Urothelium cell line (cell line): ENCODE data around the gene RRP9.
A peak's percentile ranks its signal among the peaks of the same experiment; 100 is the strongest.

Experiments used
- DNase-seq: peaks from one replicate; pipeline ENCODE4 v3.0.0; 2011; ENCODE audit warnings: low spot score, mixed read lengths
- FAIRE-seq: peaks from 2 replicates; lab custom pipeline; 2011; peaks lifted over from hg19 to GRCh38; lab: Jason Lieb, UNC

The RRP9 gene

DNA sequence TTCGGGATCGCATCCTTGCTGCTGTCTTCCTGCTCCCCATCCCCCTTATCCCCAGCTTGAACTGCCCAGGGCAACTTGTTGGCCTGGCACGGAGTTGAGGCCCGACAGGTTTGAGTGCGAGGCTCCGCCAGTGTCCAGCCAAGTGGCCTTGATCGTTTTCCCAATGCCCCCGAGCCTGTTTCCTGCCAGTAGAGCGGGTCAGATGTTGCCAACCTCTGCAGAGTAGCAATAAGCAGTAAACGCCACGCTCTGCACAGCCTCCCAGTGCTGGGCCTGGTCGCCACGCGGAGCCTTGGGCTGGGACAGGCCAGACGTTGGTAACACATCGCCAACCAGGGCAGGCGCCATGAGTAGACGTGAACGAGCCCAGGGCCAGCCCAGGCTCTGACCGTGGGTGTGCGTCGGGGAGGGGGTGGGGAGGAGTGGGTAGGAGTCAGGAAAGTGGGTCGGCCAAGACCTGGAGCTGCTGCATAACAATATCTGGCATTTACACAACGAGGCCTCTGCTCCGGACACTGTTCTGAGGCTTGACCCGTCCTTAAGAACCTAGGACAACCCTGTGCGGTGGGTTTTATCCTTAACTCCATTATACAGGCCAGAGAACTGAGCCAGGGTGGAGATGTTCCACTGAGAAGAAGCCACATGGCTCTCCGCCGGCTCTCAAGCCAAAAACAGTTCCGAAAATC lies 32.7 kb upstream of the RRP9 start:
- DNase-seq (no peak), FAIRE-seq (no peak)

DNA sequence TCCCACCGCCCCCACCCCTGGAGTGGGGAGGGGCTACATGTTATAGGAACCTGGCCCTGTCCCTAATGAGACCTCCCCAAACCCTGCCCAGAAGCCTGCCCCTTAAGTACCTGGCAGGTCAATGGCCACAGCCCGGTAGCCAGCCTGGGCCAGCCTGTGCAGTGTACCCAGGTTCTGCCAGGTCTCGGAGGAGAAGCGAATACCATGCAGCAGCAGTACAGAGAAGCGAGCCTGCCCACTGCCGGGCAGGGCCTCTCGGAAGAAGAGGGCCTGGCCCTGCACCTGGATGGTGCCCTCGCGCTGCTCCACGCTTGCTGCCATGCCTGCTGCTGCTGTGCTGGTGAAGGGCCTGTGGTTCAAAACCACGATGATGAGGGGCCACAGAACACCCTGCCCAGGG lies 29.6 kb upstream of the RRP9 start:
- DNase-seq (no peak), FAIRE-seq (no peak)

DNA sequence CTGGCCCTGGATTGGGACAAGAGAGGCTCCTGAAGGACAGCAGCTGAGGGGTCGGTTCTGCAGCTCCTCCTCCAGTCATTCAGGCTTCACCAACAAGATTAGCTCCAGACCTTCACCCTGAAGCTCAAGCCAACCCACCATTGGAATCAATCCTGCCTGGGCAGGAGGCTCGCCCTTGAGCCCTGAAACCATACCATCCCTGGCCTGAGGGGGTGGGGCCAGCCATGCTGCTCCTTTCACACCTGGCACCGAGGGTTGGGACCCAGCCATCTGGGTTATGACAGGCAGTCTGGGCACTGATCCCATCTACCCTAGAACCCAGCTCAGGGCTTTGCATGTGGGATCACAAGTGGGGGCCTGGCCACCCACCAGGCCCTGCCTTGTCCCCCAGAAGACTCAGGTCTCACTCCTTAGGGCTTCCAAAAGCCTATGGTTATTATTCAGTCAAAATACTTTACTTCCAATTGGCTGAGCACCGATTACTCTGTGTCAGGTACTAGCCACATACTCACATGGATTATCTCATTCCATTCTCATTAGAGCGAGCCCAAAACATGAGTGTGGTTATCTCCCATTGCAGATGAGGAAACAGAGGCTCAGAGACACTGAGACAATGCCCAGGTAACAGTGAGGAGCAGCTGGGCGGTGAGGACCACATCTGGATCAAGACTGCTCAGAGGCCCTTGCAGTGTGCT lies 29.0 kb upstream of the RRP9 start:
- no peak for FAIRE-seq

DNA sequence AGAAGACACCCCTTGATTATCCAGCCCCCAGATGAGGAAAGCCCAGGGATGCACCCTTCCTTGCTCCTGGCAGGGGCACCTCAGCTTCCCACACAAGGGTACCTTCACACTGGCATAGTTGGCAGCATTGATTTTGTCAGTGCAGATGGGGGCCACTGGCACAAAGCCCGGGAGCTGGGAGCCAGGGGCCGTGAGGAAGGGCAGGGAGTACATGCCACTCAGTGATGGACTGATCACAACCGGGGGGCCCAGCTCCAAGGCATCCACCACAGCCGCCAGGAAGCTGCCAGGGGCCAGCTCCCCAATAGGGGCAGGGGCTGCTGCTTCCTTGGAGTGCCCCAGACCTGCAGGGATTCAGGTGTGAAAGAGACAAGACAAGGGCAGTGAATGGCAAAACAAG lies 28.1 kb upstream of the RRP9 start:
- FAIRE-seq (no peak), DNase-seq (no peak)

More for the DNA sequence above, 29.0 kb upstream of the RRP9 start:
- DNase-seq, result no peak

DNA sequence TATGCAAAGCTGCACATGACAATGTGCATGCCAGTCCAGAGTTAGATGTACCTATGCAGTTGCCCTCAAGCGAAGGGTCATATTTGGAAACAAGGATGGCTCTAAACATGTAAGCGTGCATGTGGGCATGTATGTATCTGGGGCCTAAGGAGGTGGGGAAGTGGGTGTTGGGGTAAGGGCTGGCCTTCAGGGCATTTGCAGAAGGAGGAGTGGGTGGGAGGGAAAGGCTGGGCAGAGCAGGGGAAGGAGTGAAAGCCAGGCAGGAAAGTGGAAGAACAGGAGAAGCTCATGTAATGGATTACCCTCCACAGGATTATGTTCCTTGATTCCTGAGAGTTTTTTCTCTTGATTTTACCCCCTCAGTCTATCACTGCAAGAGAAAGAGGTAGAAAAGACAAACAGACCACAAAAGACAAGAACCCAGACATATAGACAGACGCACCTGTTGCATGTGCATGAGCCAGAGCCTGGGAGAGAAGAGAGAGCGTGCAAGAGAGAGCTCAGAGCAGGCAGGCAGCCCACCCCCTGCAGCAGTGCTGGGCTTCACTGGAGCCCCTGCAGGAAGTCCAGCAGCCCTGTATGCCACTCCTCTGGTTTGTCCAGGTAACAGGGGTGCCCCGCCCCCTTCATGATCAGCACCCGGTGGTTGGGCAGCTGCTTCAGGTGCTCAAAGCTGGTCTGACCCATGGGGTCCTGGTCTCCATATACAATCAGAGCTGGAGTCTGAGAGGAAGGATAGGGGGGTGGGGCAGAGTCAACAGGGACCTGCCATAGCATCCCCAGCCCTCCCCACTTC lies 27.4 kb upstream of the RRP9 start:
- peak; percentile 42 for FAIRE-seq
- no peak for DNase-seq

DNA sequence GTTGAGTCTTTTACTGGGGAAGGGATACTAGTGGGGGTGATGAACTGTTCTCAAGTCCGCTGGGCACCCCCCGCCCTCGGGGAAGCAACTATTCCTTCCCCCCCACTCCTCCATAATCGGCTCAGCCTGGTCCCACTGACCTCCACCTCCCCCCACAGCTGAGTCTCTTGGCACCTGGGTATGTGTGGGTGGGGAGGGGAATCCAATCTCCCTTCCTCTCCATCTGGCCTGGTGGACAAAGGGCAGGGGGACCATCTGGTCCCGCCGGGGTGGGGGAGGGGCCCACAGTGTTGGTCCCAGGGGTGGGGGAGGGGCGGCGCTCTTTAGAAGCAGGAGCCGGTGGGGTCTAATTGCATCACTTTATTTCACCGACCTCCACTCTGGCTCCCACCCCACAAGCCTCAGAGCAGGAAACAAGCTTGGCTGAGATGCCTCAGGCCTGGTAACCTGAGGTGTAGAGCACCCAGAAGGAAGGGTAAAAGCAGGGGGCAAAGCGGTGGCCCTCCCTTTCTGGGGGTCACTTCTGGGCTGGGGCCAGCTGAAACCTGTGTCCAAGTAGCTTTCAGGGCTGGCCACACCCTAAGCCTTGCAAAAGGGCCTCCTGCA lies 26.6 kb upstream of the RRP9 start:
- no peak for DNase-seq
- FAIRE-seq, result no peak

DNA sequence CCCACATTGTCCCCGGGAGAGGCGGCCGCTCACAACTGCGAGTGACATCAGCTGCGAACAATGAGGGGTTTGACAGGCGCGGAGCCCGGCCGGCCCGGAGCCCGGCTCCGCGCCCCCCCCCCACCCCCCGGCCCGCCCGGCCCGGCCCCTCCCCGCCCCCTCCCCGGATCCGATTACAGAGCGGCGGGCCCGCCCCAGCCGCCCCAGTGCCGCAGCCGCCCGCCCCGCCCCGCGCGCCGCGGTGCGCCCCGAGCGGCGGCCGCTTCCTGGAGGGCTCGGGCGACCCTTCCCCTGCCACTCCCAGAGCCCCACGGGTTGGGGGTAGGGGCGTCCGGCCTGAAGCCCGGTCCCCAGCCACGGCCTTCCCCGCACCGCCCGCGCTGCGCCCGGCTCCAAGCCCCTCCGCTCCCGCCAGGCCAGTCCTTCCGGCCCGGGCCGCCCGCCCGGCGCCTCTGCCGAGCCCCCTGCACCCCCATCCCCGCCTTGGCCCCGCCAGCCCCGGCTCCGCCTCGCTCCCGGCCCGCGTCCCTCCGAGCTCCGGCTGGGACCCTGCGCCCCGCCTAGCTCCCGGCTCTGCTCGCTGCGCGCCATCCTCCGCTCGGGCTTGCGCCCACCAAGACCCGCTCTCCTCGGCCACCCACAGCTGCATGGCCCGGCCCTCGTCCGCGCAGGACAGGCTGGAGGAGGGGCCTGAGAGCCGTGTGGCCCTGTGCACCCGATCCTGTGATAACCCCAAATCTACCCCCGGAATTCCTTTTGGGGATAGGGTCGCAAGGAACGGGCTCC lies 25.9 kb upstream of the RRP9 start, which contains the start of gene PCBP4:
PCBP4 (minus strand) TSS at position 71 of the 786 bp plus-strand sequence. CDS start 6,214 bp downstream, outside the sequence.
- DNase-seq (peak; percentile 83), FAIRE-seq (no peak)

DNA sequence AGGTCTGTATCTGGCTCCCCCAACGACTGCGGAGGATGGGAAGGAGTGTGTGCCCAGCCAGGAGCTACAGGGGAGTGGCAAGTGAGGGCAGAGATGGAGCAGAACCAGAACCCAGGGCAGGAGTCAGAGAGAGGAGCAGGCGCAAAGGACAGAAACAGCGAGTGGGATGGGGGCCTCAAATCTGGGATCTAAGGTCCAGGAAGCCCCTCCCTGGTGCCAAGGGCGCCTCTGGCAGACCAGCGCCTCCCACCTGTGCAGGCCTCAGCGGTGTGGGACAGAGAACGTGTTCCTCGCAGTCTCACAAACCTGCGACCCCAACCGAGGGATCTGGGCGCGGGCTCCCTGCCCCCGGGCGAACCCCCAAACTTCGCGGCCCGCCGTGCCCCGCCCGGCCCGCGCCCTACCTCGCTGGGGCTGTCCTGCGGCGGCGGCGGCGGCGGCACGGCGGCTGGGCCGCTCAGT lies 25.2 kb upstream of the RRP9 start:
- no peak for DNase-seq

DNA sequence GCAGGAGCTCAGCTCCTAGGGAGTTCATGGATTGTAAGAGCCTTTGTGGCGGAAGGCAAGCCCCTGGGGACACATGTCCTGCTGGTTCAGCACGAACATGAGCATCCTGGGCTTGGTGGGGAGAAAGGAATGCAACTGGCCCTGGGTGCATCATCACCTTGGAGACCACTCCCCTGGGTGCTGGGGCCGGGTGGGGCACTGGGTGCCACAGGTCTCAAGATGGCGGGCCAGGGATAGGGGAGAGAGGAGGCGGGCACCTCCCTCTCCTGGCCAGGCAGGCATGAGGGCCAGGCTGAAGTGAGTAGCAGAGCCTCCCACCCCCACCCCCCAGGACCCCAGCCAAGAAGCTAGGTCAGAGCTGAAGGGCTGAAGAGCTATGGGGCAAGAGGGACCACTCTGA lies 24.8 kb upstream of the RRP9 start:
- FAIRE-seq (peak; percentile 37), DNase-seq (no peak)

More for the DNA sequence above, 25.2 kb upstream of the RRP9 start:
- peak; percentile 66 for FAIRE-seq

DNA sequence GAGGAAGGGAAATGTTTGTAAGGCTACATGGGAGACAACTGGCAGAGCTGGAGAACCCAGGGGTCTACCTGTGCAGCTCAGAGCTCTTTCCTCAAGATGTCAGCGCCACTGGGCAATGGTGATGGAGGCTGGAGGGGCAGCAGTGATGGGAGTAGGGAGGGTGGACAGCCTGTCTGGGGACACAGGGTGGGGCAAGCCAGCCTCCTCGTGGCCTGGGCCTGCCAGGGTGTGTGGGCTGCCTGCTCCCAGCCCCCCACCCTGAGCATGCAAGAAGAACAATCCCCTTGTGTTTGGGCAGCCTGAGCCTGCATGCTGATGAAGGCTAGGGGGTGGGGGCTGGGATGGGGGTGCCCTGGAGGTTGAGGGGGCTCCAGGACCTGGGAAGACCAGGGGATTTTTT lies 24.3 kb upstream of the RRP9 start:
- FAIRE-seq, result no peak

DNA sequence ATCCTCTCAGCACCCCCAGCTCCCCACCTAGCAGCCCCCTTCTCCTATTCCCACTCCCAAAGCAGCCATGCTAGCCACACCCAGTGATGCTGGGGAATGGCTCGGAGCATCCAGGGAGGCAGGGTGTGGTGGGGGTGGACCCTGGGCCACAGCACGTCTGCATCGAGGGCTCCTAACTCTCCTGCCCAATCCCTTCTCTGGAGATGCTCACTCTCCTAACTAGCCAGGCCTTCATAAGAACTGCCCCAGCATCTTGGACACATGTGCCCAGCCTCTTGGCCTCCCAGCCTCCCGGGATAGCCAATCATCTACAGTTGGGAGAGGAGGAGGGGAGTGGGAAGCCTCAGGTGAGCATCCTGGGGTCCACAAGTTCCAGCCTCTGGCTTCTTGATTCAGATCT lies 22.8 kb upstream of the RRP9 start:
- no peak for FAIRE-seq

More for the DNA sequence above, 24.3 kb upstream of the RRP9 start:
- no peak for DNase-seq

DNA sequence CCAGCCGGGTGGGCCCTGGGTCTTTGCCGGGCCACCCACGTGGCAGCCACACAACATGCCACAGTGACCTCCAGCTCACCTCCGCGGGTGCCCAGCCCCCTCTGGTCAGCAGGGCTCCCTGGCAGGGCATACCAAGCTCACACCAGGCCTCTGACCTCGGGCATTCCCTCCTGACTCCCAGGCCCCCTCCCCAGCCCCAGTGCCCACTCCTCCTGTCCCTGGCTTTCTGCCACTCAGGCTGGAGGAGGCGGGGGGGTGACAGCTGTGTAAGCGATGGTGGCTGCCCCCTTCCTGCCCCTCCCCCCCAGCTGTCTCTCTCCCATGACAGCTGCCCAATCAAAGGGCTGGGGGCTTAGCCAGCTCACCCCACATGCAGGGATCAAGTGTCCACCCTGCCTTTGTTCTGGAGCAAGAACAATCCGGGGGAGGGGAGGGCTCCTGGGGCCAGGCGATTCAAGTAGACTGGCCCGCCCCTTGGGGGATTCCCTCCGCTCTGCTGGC lies 22.3 kb upstream of the RRP9 start:
- DNase-seq (no peak), FAIRE-seq (no peak)

More for the DNA sequence above, 22.8 kb upstream of the RRP9 start:
- DNase-seq, result no peak

DNA sequence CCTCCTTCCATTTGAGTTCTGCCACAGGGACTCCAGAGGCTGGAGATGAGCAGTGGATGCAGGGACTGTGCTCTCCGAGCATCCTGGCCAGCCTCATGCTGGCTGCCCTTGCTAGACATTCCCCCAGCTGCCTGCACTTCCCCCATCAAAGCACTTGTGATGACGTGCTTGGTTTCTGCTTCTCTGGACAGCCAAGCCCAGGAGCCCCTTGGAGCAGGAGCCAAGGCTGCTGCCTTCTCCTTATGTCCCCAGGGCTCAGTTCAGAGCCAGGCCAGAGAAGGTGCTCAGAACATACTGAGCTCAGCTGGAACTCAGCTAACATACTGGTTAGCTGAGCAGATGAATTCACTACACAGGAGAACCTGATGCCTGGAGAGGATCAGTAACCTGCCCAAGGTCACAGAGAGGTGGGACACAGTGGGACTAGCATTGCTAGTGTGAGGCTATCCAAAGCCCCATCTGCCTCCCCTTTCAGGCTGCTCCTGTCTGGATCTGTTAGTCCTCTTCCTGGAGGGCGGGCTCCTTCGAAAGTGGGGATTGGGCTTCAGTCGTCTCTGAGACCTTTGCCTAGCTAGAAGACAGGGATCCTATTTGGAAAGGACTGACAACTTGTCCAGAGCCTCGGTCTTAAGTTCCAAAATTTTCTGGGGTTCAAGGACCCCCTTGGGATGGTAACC lies 21.3 kb upstream of the RRP9 start:
- FAIRE-seq, result no peak

DNA sequence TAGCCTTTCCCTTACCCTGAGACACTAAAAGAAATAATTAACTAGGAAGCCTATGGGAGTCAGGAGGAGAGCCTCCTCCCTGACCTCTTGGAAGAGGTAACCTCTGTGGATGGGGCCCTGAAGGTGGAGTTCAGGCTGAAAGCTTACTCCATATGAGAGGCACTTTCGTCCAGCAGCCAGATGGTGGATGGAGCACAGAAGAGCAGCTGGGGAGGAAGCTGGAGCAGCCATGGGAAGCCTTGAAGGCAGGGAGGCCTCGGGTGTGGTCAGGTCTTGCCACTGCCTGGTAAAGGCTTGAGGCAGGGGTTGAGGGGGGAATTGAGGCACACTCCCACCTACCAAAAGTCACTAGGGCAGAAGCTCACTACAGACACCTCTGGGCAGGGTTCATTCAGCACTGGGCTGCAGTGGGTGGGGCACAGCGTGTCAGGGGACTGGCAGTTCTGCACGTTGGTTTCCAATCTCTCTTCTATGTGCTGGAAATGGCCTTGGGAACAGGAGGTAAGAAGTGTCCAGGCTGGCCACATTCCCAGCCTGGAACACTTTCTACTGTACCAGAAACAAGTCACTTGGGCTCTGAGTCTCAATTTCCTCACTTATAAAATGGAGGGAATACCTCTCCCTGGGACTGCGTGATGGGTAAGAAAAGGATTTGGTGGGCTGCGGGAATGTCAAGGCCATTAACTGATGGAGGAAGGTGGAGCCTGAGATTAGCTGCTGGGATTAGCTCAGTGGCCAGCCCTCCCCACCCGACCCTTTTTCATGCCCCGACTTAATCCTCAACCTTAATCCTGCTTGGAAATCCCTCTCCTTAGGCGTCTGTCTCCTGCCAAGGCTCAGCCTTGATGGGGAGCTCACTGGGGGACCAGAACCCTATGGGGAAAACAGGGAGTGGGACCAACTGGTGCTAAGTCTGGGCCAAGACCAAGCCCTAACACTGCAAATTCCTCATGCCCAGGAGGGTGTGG lies 20.2 kb upstream of the RRP9 start:
- DNase-seq (no peak), FAIRE-seq (no peak)

More for the DNA sequence above, 21.3 kb upstream of the RRP9 start:
- DNase-seq, result no peak

DNA sequence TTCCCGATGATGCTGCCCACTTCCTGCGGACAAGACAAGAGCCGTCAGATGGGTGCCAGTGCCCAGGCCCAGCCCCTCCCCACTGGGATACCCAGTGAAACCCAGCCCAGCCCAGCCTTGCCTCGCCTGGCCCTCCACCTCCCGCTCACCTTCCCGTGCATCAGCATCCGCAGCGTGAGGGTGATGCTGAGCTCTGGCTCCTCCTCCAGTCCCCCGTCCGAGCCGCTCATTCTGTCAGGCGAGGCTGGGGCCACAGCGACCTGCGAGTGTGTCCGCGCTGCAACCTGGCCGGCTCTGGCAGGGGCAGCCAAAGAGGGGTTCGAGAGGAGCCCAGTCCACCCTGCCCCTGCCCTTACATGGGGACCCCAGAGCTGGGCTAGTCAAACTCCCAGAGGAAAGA lies 19.3 kb upstream of the RRP9 start:
- FAIRE-seq (no peak), DNase-seq (no peak)

DNA sequence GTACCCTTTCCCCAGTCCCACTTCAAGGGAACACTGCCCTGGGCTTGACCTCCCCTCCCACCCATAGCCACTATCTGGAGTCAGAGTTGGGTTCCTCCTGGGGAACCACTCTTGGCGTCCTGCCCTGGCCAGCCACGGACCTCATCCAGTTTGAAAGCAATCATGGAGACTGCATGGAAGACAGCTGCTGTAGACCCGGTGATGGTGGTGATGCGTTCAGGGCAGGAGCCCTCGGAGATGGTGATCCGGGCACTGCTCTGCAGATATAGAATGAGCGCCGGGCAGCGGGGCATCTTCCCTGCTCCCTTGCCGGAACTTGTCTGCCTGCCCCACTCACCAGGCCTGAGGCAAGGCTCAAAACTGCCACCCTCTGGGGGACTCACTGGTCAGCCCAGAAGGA lies 18.7 kb upstream of the RRP9 start:
- no peak for DNase-seq
- no peak for FAIRE-seq

DNA sequence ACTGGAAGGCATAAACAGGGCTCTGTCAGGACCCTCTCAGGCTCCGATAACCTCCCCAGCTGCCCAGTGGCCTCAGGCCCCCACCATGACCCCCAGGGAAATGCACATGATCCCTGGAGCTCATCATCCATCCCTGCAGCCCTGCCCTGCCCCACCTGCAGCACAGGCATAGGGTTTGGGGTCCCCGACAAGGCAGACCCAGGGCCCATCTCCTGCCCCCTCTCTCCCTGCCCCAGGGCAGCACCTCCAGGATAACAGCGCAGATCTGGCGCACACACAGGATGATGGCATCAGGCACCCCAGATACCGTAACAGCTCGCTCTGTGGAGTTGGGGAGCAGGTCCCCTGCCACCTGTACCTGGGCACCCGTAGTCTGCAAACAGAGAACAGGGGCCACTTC lies 17.9 kb upstream of the RRP9 start:
- FAIRE-seq (no peak), DNase-seq (no peak)
